OCI-LY7 (cell line): Measurements from ENCODE around the gene EPHB1.

ENCODE experiments used
- EZH2phosphoT487 ChIP-seq: fragments of 200-600 bp; sonication (generic); IDR thresholded peaks from 2 replicates; pipeline ENCODE4 v1.6.1; 2018; ENCODE audit warnings: low read depth, borderline replicate concordance, mild to moderate bottlenecking, mixed run types, antibody characterized with exemption, low read length, moderate library complexity, mixed read lengths
- TF ChIP-seq, protein P1 (sequence below): fragments of 200-600 bp; sonication (generic); conservative IDR thresholded peaks from 2 replicates; pipeline ENCODE4 v1.5.1; 2014; ENCODE audit warnings: mild to moderate bottlenecking, antibody characterized with exemption, low read length, moderate library complexity, mixed read lengths

DNA sequence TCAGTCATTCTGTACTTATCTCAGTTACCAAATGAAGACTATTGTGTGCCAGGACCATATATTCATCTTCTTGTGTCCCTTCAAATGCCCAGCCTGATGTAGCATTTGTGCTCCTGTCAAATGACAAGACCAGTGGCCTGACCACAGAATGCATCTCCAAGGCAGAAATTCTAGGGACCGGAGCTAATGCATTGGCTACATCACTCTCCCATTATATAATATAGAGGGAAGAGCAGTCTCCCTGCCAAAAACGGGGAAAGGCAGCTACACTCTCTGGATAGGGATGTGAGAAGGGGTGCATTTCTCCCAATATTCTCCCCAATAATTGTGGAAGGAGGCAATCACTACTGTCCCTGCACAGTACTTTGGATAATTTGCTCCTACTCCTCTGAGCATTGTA is 312.0 kb downstream of the EPHB1 start:
- TF ChIP-seq, protein P1, sequence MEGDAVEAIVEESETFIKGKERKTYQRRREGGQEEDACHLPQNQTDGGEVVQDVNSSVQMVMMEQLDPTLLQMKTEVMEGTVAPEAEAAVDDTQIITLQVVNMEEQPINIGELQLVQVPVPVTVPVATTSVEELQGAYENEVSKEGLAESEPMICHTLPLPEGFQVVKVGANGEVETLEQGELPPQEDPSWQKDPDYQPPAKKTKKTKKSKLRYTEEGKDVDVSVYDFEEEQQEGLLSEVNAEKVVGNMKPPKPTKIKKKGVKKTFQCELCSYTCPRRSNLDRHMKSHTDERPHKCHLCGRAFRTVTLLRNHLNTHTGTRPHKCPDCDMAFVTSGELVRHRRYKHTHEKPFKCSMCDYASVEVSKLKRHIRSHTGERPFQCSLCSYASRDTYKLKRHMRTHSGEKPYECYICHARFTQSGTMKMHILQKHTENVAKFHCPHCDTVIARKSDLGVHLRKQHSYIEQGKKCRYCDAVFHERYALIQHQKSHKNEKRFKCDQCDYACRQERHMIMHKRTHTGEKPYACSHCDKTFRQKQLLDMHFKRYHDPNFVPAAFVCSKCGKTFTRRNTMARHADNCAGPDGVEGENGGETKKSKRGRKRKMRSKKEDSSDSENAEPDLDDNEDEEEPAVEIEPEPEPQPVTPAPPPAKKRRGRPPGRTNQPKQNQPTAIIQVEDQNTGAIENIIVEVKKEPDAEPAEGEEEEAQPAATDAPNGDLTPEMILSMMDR = no peak
- no peak for TF ChIP-seq EZH2phosphoT487
